Spinal cord (tissue), 10 donors: Measurements from ENCODE around the gene CFAP298. TPM values are rescaled to one million over a fixed set of nuclear protein-coding genes. Genes with fewer than 3 reads are reported as not detected.
"Not testable (repeated sequence)": the region's sequence is repeated elsewhere in the genome, so short reads cannot be mapped to it uniquely, and the experiment has no call there.

ENCODE experiments used
- DNase-seq, 6 donors: peaks; one replicate each; pipeline versions ENCODE4 v3.0.0 to v3.0.0-alpha.2; 2013 to 2015; ENCODE audit warnings: low spot score in 6 of 6, low read depth in 4 of 6
- H3K27ac ChIP-seq: one replicate; pipeline ENCODE4 v1.5.1; 2013; ENCODE audit warnings: low read depth, low read length, control low read depth
- H3K27me3 ChIP-seq: one replicate; pipeline ENCODE4 v1.6.1; 2013; ENCODE audit warnings: low read length; ENCODE audit not compliant: control insufficient read depth, insufficient read depth
- H3K36me3 ChIP-seq: one replicate; pipeline ENCODE4 v1.6.1; 2013; ENCODE audit warnings: low read length; ENCODE audit not compliant: control insufficient read depth, insufficient read depth
- H3K4me1 ChIP-seq: one replicate; pipeline ENCODE4 v1.6.1; 2013; ENCODE audit warnings: low read length; ENCODE audit not compliant: control insufficient read depth, insufficient read depth
- H3K4me3 ChIP-seq: one replicate; pipeline ENCODE4 v1.5.1; 2013; ENCODE audit warnings: low read depth, low read length, control low read depth
- H3K9me3 ChIP-seq: one replicate; pipeline ENCODE4 v1.6.1; 2013; ENCODE audit warnings: low read length; ENCODE audit not compliant: control insufficient read depth, insufficient read depth
- WGBS: methylation state at CpG from one replicate; pipeline ENCODE4 v1.1.5; 2013; ENCODE audit warnings: missing lambda C conversion rate; ENCODE audit not compliant: insufficient coverage; 5-methylcytosine and 5-hydroxymethylcytosine counted together
- long read RNA-seq, 4 donors: transcript quantifications; one replicate each; lab custom pipeline, GENCODE V29; 2026
- polyA plus RNA-seq, 2 donors: library from polyadenylated mRNA; unstranded; fragments of 120-200 nt; gene quantifications; one replicate each; pipeline ENCODE4 v1.2.1, GENCODE V29; 2013; ENCODE audit not compliant: insufficient read length in 2 of 2
- total RNA-seq, 2 donors: library from RNA; depleted of rRNA in 1 of 2; stranded (reverse); fragments of 120-200 nt in 1 of 2; fragments of >200 nt in 1 of 2; gene quantifications; one replicate each; pipeline versions ENCODE4 v1.2.3 to v1.2.4, GENCODE V29; 2013 to 2014
- donor health status: healthy.

Gene CFAP298
- total RNA-seq: 10 to 100 TPM; 21.6 to 53.9 TPM
- 10 to 100 TPM; 52.8 to 60.4 TPM for polyA plus RNA-seq
- long read RNA-seq, donor 1, transcript CFAP298-201 (7 exons, 1,692 nt): major isoform, 18 of 34 reads
- long read RNA-seq, donor 1, transcript CFAP298-203 (5 exons, 2,503 nt): minor isoform, 12 of 34 reads
- long read RNA-seq, donor 1, partial matches to known transcripts: 0 of 34 reads
- long read RNA-seq, donor 1, other reads (novel, unspliced or antisense): 0 of 34 reads
- long read RNA-seq, donor 2, transcript CFAP298-201 (7 exons, 1,692 nt): major isoform, 9 of 14 reads
- long read RNA-seq, donor 2, partial matches to known transcripts: 0 of 14 reads
- long read RNA-seq, donor 2, other reads (novel, unspliced or antisense): 0 of 14 reads
- long read RNA-seq, donor 3, transcript CFAP298-201 (7 exons, 1,692 nt): major isoform, 6 of 10 reads
- long read RNA-seq, donor 3, partial matches to known transcripts: 0 of 10 reads
- long read RNA-seq, donor 3, other reads (novel, unspliced or antisense): 0 of 10 reads
- long read RNA-seq, donor 4, transcript CFAP298-203 (5 exons, 2,503 nt): minor isoform, 5 of 54 reads
- long read RNA-seq, donor 4, transcript CFAP298-201 (7 exons, 1,692 nt): major isoform, 32 of 54 reads
- long read RNA-seq, donor 4, partial matches to known transcripts: 16 of 54 reads
- long read RNA-seq, donor 4, other reads (novel, unspliced or antisense): 0 of 54 reads

GRCh38 chr21:32612075-32612998 is at the start of gene CFAP298:
Gene CFAP298, minus strand, starts transcription at chr21:32612377. Its CDS starts 134 bp downstream, at chr21:32612243.
- peak; percentile 87 to 98 (median 94) for DNase-seq
- no peaks in the 10 kb centered on the region for H3K9me3 ChIP-seq
- H3K27ac ChIP-seq: peak within 1 kb of the TSS; percentile 98
- H3K27me3 ChIP-seq: no peaks in the 10 kb centered on the region
- H3K4me1 ChIP-seq: peaks cover 25% of the 10 kb centered on the region
- peaks cover 12% of the 10 kb centered on the region for H3K36me3 ChIP-seq
- peak within 1 kb of the TSS; percentile 96 for H3K4me3 ChIP-seq
- 0% methylated on average over 77 of the region's 81 CpGs for WGBS

GRCh38 chr21:32661026-32661782 is 49.0 kb upstream of the CFAP298 start:
- peaks cover 22% of the 10 kb centered on the region for H3K36me3 ChIP-seq
- WGBS: 97% methylated on average over 13 of the region's 13 CpGs
- not testable (repeated sequence) for DNase-seq, H3K9me3 ChIP-seq, H3K27ac ChIP-seq, H3K4me3 ChIP-seq, H3K4me1 ChIP-seq, H3K27me3 ChIP-seq

- H3K4me1 ChIP-seq: no peaks in the 10 kb centered on the region
- H3K36me3 ChIP-seq: peaks cover 22% of the 10 kb centered on the region
- DNase-seq: no peak
- no peaks in the 10 kb centered on the region for H3K27me3 ChIP-seq
- 96% methylated on average over 4 of the region's 9 CpGs for WGBS
- H3K4me3 ChIP-seq: no peak overlapping the region
- H3K9me3 ChIP-seq: no peaks in the 10 kb centered on the region
- H3K27ac ChIP-seq: no peak overlapping the region
These were observed 46.3 kb upstream of the CFAP298 start for GRCh38 chr21:32658524-32658923.

- Histone ChIP-seq H3K27me3 (no peaks in the 10 kb centered on the region), H3K4me3 (no peak overlapping the region), H3K4me1 (no peaks in the 10 kb centered on the region), H3K9me3 (no peaks in the 10 kb centered on the region), H3K27ac (no peak overlapping the region), H3K36me3 (peaks cover 14% of the 10 kb centered on the region)
- DNase-seq: peak in 2 of 6 donors; percentile 4 to 18
- no CpG with 5 or more reads among the region's 2 CpGs for WGBS
These were observed 41.2 kb upstream of the CFAP298 start for GRCh38 chr21:32653326-32653901.

GRCh38 chr21:32648165-32648564 is 36.0 kb upstream of the CFAP298 start:
- Histone ChIP-seq H3K4me1 (no peaks in the 10 kb centered on the region), H3K9me3 (no peaks in the 10 kb centered on the region), H3K4me3 (no peak overlapping the region), H3K36me3 (peaks cover 18% of the 10 kb centered on the region), H3K27ac (no peak overlapping the region), H3K27me3 (no peaks in the 10 kb centered on the region)
- DNase-seq: no peak

GRCh38 chr21:32645261-32646182 is 33.3 kb upstream of the CFAP298 start:
- Histone ChIP-seq H3K4me1 (no peaks in the 10 kb centered on the region), H3K27ac (no peak overlapping the region), H3K9me3 (no peaks in the 10 kb centered on the region), H3K36me3 (peaks cover 18% of the 10 kb centered on the region), H3K4me3 (no peak overlapping the region), H3K27me3 (no peaks in the 10 kb centered on the region)
- DNase-seq: no peak
- 28% methylated on average over 14 of the region's 19 CpGs for WGBS

GRCh38 chr21:32641710-32642698 is 29.8 kb upstream of the CFAP298 start:
- Histone ChIP-seq H3K36me3 (peaks cover 29% of the 10 kb centered on the region), H3K27me3 (no peaks in the 10 kb centered on the region), H3K9me3 (no peaks in the 10 kb centered on the region), H3K27ac (no peak overlapping the region), H3K4me1 (no peaks in the 10 kb centered on the region), H3K4me3 (no peak overlapping the region)
- DNase-seq: peak in 2 of 6 donors; percentile 2 to 16
- 100% methylated on average over 1 of the region's 10 CpGs for WGBS
